Smooth muscle cell (in vitro differentiated cells): ENCODE data around the gene REXO5. TPM values are rescaled to one million over a fixed set of nuclear protein-coding genes. Genes with fewer than 3 reads are reported as not detected.

ENCODE experiments used
- DNase-seq: peaks from one replicate; lab custom pipeline; 2025; ENCODE audit not compliant: unreplicated experiment; lab: John Stamatoyannopoulos, UW
- H2AFZ ChIP-seq: fragments of 200-600 bp; sonication (generic); 2 replicates; pipeline ENCODE4 v1.6.0; 2016; ENCODE audit warnings: antibody characterized with exemption, low read depth, mild to moderate bottlenecking
- H3F3A ChIP-seq: fragments of 200-600 bp; sonication (generic); 2 replicates; pipeline ENCODE4 v1.6.0; 2017; ENCODE audit warnings: antibody characterized with exemption, low read depth
- H3K27ac ChIP-seq: fragments of 200-600 bp; sonication (generic); 2 replicates; pipeline ENCODE4 v1.5.1; 2016; ENCODE audit warnings: low read depth, mild to moderate bottlenecking
- H3K27me3 ChIP-seq: fragments of 200-600 bp; sonication (generic); 2 replicates; pipeline ENCODE4 v1.6.1; 2016; ENCODE audit warnings: low read depth, mild to moderate bottlenecking
- H3K36me3 ChIP-seq: fragments of 200-600 bp; sonication (generic); 2 replicates; pipeline ENCODE4 v1.5.1; 2016; ENCODE audit warnings: low read depth
- H3K4me1 ChIP-seq: fragments of 200-600 bp; sonication (generic); 2 replicates; pipeline ENCODE4 v1.5.1; 2016; ENCODE audit warnings: low read depth
- H3K4me2 ChIP-seq: fragments of 200-600 bp; sonication (generic); 2 replicates; pipeline ENCODE4 v1.6.0; 2016; ENCODE audit warnings: mild to moderate bottlenecking
- H3K4me3 ChIP-seq: fragments of 200-600 bp; sonication (generic); 2 replicates; pipeline ENCODE4 v1.5.1; 2016; ENCODE audit warnings: mild to moderate bottlenecking
- H3K79me2 ChIP-seq: fragments of 200-600 bp; sonication (generic); 2 replicates; pipeline ENCODE4 v1.6.0; 2016; ENCODE audit warnings: low read depth, mild to moderate bottlenecking
- H3K9ac ChIP-seq: fragments of 200-600 bp; sonication (generic); 2 replicates; pipeline ENCODE4 v1.6.0; 2016; ENCODE audit warnings: low read depth
- H3K9me3 ChIP-seq: fragments of 200-600 bp; sonication (generic); replicated peaks from 2 replicates; pipeline ENCODE4 v1.5.1; 2016; ENCODE audit warnings: low read depth
- H4K20me1 ChIP-seq: fragments of 200-600 bp; sonication (generic); 2 replicates; pipeline ENCODE4 v1.6.0; 2016; ENCODE audit warnings: low read depth
- WGBS: methylation state at CpG from one replicate; pipeline ENCODE4 v1.1.7; 2016; ENCODE audit warnings: low lambda C conversion rate; 5-methylcytosine and 5-hydroxymethylcytosine counted together
- polyA plus RNA-seq: library from polyadenylated mRNA; unstranded; fragments of >200 nt; fragmentation: Nextera tagmentation; extraction: Ambion mirVana; gene quantifications from 2 replicates; pipeline ENCODE4 v1.2.1, GENCODE V29; 2016
- total RNA-seq: library from RNA; depleted of rRNA; stranded (reverse); fragments of >200 nt; gene quantifications from 2 replicates; pipeline ENCODE4 v1.2.3, GENCODE V29; 2014
- TF ChIP-seq, protein P1 (sequence below): fragments of 200-600 bp; sonication (generic); IDR thresholded peaks from 2 replicates; pipeline ENCODE4 v1.5.1; 2017; ENCODE audit warnings: borderline replicate concordance, mild to moderate bottlenecking, antibody characterized with exemption; ENCODE audit not compliant: insufficient read depth, poor library complexity, severe bottlenecking

REXO5 gene
- total and polyA plus RNA-seq, 2 experiments from 2014 or later = 1.9 to 3.2 TPM

DNA sequence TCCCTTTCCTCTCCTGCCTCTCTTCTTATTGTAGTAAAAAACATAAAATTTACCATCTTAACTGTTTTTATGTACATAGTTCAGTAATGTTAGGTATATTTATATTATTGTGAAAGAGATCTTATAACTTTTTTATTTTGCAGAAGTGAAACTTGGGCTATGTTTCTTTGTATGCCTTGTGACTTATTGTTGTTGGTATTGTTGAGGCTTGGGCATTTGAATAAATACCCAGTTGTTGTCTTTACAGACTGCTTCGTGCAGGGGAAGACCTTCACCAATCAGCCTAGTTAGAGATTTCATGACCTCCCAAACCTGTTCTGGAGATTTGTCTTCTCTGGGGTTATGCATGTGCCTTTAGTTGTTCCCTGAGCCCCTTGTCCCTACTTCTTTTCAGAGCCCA, 31.9 kb downstream of the REXO5 start:
- Histone ChIP-seq H3K9me3 (no peaks in the 10 kb centered on the region), H3K9ac (no peak overlapping the region), H3K4me3 (no peak overlapping the region), H3K27ac (no peak overlapping the region), H3K4me2 (no peak overlapping the region), H2AFZ (no peak overlapping the region), H4K20me1 (no peaks in the 10 kb centered on the region), H3K79me2 (no peaks in the 10 kb centered on the region), H3F3A (no peaks in the 10 kb centered on the region), H3K36me3 (no peaks in the 10 kb centered on the region), H3K27me3 (no peaks in the 10 kb centered on the region), H3K4me1 (no peaks in the 10 kb centered on the region)
- TF ChIP-seq, protein P1, sequence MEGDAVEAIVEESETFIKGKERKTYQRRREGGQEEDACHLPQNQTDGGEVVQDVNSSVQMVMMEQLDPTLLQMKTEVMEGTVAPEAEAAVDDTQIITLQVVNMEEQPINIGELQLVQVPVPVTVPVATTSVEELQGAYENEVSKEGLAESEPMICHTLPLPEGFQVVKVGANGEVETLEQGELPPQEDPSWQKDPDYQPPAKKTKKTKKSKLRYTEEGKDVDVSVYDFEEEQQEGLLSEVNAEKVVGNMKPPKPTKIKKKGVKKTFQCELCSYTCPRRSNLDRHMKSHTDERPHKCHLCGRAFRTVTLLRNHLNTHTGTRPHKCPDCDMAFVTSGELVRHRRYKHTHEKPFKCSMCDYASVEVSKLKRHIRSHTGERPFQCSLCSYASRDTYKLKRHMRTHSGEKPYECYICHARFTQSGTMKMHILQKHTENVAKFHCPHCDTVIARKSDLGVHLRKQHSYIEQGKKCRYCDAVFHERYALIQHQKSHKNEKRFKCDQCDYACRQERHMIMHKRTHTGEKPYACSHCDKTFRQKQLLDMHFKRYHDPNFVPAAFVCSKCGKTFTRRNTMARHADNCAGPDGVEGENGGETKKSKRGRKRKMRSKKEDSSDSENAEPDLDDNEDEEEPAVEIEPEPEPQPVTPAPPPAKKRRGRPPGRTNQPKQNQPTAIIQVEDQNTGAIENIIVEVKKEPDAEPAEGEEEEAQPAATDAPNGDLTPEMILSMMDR = no peak
- no peak for DNase-seq
- 96% methylated on average over 1 of the region's 1 CpG for WGBS

DNA sequence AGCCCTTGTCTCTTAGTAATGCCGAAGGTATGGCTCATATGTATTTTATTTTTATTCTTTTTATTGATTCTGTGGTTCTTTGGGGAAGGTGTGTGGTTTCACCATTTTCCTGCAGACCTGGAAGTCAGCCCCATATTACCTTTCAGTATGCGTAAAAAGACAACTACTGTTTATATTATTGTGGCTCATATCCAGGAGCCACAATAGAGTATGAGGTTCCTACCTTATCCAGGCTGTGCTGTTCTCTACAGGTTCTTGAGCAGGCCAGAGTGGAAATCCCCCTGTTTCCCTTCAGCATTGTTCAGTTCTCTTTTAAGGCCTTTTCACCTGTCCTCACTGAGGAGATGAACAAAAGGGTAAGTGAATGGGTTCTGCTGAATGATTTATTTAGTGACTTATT, 33.2 kb downstream of the REXO5 start:
- DNase-seq = no peak
- no peaks in the 10 kb centered on the region for H3K4me1 ChIP-seq
- H3K9ac ChIP-seq = no peak overlapping the region
- 98% methylated on average over 2 of the region's 2 CpGs for WGBS
- H3K36me3 ChIP-seq = no peaks in the 10 kb centered on the region
- H3K4me2 ChIP-seq = no peak overlapping the region
- no peaks in the 10 kb centered on the region for H3K79me2 ChIP-seq
- H3K9me3 ChIP-seq = no peaks in the 10 kb centered on the region
- no peak overlapping the region for H2AFZ ChIP-seq
- H3K27ac ChIP-seq = no peak overlapping the region
- H3F3A ChIP-seq = no peaks in the 10 kb centered on the region
- H3K27me3 ChIP-seq = no peaks in the 10 kb centered on the region
- no peaks in the 10 kb centered on the region for H4K20me1 ChIP-seq
- TF ChIP-seq, protein P1 = no peak
- no peak overlapping the region for H3K4me3 ChIP-seq

DNA sequence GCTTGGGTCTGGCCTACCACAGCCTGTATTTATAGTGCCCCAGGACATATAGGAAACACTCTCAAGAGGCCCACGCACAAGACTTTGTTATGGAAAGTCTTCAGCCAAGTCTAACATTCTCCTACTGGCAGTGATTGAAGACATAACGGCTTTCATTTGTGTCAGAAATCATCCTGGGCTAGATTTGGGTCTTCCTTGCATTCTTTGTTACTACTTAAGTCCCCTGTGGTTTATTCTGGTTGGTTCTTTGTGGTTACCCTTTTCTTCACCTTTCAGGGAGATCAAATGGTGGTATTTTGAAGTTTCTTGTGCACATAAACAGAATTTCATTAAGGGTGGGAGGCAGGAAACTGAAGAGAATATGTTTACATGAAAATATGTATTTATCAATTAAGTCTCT, 37.7 kb downstream of the REXO5 start:
- H3F3A ChIP-seq = no peaks in the 10 kb centered on the region
- DNase-seq = no peak
- H3K4me3 ChIP-seq = no peak overlapping the region
- no peaks in the 10 kb centered on the region for H3K9me3 ChIP-seq
- no peaks in the 10 kb centered on the region for H3K79me2 ChIP-seq
- no peak overlapping the region for H3K27ac ChIP-seq
- no peaks in the 10 kb centered on the region for H3K27me3 ChIP-seq
- no peak overlapping the region for H3K9ac ChIP-seq
- no peak overlapping the region for H3K4me2 ChIP-seq
- WGBS = 92% methylated on average over 2 of the region's 2 CpGs
- no peak overlapping the region for H2AFZ ChIP-seq
- TF ChIP-seq, protein P1 = no peak
- no peaks in the 10 kb centered on the region for H3K36me3 ChIP-seq
- H3K4me1 ChIP-seq = no peaks in the 10 kb centered on the region
- no peaks in the 10 kb centered on the region for H4K20me1 ChIP-seq

DNA sequence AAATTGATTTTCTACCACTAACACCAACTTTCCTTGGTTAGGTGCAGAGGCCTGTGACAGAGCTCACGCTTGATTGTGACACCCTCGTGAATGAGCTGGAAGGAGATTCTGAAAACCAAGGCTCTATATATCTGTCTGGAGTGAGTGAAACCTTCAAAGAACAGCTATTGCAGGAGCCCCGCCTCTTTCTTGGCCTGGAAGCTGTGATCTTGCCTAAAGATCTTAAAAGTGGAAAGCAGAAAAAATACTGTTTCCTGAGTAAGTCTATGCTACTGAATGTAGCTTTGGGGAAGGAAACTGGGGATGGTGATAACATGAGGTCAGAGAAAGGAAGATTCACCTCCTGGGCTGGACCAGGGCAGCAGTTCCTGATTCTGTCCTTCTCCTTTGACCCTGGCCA, 38.3 kb downstream of the REXO5 start:
- Histone ChIP-seq H4K20me1 (no peaks in the 10 kb centered on the region), H3K27ac (no peak overlapping the region), H2AFZ (no peak overlapping the region), H3K79me2 (no peaks in the 10 kb centered on the region), H3K4me2 (no peak overlapping the region), H3K9ac (no peak overlapping the region), H3K4me3 (no peak overlapping the region), H3K4me1 (no peaks in the 10 kb centered on the region), H3F3A (no peaks in the 10 kb centered on the region), H3K27me3 (no peaks in the 10 kb centered on the region), H3K9me3 (no peaks in the 10 kb centered on the region), H3K36me3 (no peaks in the 10 kb centered on the region)
- TF ChIP-seq, protein P1 = no peak
- no peak for DNase-seq
- WGBS = 91% methylated on average over 3 of the region's 3 CpGs
